COR-L47 (cell line): ENCODE results near the gene ZNF488.
"Not testable (repeated sequence)": the region's sequence is repeated elsewhere in the genome, so short reads cannot be mapped to it uniquely, and the experiment has no call there.

ENCODE experiments used
- DNase-seq: peaks from one replicate; lab custom pipeline; 2025; lab: John Stamatoyannopoulos, UW

Gene ZNF488

GRCh38 chr10:47409866-47410256 is 25.8 kb upstream of the ZNF488 start:
- DNase-seq: no peak

DNA sequence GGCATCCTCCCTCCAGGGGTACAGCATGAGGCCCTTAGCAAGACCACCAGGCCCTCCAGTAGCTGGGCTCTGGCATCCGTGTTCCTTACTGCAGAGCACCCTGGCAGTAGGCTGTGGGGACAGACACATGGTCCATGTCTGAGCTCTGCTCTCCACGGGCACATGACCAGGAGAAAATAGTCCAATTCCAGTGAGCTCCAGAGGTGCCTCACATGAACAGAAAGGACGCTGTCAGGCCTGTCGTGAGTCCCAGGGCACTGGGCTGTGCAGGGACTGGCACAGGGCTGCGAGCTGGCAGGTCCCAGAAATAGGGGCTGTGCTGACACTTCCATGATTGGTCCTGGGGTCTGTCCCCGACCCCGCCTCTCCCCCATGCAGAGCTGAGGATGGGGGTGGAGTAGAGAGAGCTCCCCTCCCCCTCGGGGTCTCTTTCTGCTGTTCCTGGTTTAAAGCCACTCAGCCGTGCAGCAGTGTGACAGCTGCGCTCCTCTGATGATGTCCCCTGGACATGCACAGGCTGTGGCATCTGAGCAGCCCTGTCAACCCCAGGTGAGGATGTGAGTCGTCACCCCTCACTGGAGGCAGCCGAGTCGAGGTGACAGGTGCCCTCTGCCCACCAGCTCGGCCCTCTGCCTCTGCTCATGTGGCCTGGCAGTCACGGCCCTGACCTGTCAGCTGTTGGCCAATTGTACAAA is 25.2 kb upstream of the ZNF488 start:
- DNase-seq: no peak

GRCh38 chr10:47408606-47409005 is 24.5 kb upstream of the ZNF488 start:
- DNase-seq: no peak

DNA sequence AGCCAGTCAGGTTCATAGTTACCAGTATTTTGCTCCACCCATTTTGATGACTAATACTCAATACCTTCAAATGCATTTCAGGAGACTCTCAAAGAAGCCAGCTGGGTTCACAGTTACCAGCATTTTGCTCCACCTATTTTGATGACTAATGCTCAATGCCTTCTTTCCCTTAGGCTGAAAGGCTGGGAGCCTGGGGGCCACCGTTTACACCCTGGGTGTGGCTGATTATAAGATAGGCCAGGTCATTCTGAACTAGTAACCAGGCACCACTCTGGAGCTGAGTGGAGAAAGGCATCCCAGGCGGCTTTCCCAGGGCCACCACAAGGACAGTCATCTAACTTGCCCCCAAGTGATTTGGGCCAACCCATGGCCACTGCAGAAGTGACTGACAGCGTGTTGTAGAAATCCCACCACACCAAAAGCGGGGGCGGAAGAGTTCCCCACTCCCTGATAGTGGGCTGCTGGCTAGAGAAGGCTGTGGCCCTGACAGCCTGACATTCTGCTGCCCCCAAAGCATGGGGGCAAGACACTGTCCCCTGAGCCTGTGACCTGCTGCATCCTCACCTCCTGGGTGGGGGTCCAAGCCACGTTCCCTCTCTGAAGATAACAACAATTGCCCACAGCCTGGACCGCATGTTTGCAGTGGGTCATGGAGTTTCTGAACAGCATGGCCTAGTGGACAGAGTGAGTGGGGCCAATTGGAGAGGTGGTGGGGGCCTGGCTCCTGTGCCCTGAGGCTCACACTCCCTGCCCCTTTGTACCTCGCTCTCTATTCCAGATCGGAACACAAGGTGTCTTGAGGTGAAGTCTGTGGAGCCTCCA is 23.0 kb upstream of the ZNF488 start:
- DNase-seq: no peak

- DNase-seq: no peak
Observed at GRCh38 chr10:47406548-47406869, 22.4 kb upstream of the ZNF488 start.

- no peak for DNase-seq
Observed at GRCh38 chr10:47405857-47406547, 21.9 kb upstream of the ZNF488 start.

DNA sequence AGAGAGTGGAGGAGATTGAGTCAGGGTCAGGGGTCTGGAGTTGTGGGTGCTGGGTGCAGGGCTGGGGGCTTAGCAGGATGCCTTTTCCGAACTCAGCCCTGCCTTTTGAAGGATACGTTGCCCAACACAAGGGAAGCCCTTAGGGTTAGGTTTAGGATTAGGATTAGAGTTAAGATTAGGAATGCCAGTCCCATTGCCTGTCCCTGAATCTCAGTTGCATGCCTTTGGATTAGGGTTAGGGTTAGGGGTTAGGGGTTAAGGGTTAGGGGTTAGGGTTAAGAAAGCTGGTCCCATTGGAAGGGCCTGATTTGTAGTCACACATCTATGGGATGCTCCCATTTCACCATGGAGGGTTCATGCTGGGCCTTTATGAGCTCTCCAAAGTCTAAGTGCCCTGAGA is 20.8 kb upstream of the ZNF488 start:
- no peak for DNase-seq

DNA sequence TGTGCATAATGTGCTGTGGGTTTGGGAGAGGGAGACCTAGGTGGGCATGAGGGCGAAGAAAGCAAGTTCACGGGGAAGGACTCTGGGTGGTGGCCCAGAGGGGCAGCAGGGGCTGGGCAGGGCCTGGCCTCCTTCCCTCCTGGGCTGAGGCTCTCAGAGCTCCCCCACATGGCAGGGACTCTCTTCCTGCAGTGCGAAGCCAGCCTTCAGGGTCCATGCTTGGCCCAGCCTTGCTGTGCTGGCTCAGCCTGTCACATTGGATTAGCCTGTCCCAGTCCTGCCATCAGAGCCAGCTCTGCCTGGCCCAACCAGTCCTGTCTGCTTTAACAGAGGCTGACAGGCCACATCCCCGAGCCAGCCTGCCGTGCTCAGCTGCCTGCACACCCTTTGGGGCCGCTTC is 20.4 kb upstream of the ZNF488 start:
- DNase-seq: no peak

GRCh38 chr10:47403446-47404318 is 19.6 kb upstream of the ZNF488 start:
- no peak for DNase-seq

- DNase-seq: no peak
Observed at GRCh38 chr10:47402641-47403301, 18.7 kb upstream of the ZNF488 start.

DNA sequence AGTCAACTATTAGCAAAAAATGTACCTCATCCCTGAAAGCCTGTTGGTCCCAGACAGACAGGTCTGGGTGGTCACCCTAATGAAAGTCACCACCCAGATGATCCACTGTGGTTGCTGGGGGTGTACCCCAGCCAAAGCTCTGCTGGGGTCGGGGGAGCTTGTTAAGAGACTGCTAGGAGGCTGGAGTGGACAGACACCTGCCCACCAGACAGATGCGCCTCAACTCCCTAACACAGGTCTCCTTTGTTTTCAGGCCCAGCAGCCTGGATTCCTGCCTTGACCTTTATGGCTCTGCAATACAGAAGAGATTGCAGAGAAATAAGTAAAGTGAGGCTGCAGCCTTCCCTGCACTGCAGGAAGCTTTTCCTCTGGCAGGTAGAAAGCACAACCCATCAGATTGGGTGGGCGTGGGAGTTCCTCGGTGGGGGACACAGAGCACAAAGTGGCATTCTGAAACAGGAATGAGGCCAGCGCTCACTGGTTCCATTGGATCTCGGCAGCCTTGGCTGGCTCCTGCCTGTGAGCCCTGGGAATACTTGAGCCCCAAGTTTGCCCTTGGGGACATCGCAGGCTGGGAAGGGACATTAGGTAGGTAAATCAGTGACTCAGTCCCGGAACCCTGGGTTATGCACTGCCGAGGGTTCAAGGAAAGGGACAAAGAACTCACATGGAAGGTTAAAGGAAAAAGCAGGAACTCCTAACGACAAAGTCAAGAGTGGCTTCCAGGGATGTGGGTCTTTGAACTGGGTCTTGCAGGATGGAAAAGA is 18.0 kb upstream of the ZNF488 start:
- DNase-seq: no peak

DNA sequence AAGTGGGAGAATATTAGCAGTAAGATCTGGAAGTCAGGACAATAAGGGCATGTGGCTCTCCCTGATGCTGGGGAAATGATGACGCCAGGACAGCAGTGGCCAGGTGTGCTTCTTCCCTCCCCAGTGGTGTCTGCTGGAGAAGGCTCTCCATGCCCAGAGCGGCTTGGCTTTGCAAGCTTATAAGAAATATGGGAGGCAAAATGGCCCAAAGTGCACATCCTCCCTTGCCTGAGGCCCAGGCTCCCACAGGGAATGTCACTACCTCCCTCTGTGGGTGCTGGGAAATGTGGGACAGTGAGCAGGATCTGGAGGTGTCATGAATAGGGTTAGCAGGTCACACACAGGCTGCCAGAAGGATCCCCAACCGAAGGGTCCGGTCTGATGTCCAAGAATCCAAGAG is 17.1 kb upstream of the ZNF488 start:
- DNase-seq: no peak

GRCh38 chr10:47400786-47401185 is 16.7 kb upstream of the ZNF488 start:
- DNase-seq: no peak

DNA sequence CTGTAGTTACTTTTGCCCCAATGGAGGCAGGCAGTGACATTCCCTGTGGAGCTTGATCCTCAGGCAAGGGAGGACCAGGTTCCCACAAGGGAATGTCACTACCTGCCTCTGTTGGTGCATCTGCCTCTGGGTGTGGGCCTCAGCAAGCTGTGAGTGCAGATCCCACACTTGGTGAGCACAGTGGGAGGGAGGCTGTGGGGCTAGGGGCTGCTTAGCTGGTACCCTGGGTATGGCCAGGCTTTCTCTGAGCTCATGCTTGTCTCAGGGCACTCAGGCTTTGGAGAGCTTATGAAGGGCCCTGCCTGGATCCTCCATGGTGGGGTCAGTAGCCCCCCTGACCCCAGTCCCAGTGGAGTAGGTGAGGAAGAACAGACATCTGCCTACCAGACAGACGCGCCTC is 16.2 kb upstream of the ZNF488 start:
- no peak for DNase-seq

- no peak for DNase-seq
Observed at GRCh38 chr10:47397256-47397655, 13.2 kb upstream of the ZNF488 start.

GRCh38 chr10:47396311-47396717 is 12.2 kb upstream of the ZNF488 start:
- no peak for DNase-seq

GRCh38 chr10:47389619-47390018 is 5.5 kb upstream of the ZNF488 start:
- DNase-seq: no peak

- no peak for DNase-seq
Observed at GRCh38 chr10:47388879-47389278, 4.8 kb upstream of the ZNF488 start.

DNA sequence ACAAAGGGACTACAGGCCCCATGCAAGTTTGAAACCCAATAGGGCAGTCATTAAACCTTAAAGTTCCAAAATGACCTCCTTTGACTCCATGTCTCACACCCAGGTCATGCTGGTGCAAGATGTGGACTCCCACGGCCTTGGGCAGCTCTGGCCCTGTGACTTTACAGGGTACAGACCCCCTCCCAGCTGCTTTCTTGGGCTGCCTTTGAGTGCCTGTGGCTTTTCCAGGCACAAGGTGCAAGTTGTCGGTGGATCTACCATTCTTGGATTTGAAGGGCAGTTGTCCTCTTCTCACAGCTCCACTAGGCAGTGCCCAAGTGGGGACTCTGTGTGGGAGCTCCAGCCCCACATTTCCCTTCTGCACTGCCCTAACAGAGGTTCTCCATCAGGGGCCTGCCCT is 2.0 kb upstream of the ZNF488 start:
- DNase-seq: not testable (repeated sequence)

GRCh38 chr10:47383261-47384147 is 589 bp downstream of the ZNF488 start:
- DNase-seq: peak; percentile 77
